ENCODE results near the gene SPRY2.

GRCh38 chr13:80339912-80340650 lies 845 bp downstream of the SPRY2 start:
- TF ChIP-seq, protein P1, sequence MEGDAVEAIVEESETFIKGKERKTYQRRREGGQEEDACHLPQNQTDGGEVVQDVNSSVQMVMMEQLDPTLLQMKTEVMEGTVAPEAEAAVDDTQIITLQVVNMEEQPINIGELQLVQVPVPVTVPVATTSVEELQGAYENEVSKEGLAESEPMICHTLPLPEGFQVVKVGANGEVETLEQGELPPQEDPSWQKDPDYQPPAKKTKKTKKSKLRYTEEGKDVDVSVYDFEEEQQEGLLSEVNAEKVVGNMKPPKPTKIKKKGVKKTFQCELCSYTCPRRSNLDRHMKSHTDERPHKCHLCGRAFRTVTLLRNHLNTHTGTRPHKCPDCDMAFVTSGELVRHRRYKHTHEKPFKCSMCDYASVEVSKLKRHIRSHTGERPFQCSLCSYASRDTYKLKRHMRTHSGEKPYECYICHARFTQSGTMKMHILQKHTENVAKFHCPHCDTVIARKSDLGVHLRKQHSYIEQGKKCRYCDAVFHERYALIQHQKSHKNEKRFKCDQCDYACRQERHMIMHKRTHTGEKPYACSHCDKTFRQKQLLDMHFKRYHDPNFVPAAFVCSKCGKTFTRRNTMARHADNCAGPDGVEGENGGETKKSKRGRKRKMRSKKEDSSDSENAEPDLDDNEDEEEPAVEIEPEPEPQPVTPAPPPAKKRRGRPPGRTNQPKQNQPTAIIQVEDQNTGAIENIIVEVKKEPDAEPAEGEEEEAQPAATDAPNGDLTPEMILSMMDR (IDR thresholded peaks at IDR 0.05): no peak
- TF ChIP-seq ZFX (IDR thresholded peaks at IDR 0.05; ENCODE audit: borderline replicate concordance): no peak

All from 22Rv1 (cell line).